ENCODE measurements around the gene ZSCAN31. TPM values are rescaled to one million over a fixed set of nuclear protein-coding genes. Genes with fewer than 3 reads are reported as not detected.
"Not testable (repeated sequence)": the region's sequence is repeated elsewhere in the genome, so short reads cannot be mapped to it uniquely, and the experiment has no call there.

The ZSCAN31 gene
- total RNA-seq, 1 donor from 2014 or later, result 12.5 TPM

DNA sequence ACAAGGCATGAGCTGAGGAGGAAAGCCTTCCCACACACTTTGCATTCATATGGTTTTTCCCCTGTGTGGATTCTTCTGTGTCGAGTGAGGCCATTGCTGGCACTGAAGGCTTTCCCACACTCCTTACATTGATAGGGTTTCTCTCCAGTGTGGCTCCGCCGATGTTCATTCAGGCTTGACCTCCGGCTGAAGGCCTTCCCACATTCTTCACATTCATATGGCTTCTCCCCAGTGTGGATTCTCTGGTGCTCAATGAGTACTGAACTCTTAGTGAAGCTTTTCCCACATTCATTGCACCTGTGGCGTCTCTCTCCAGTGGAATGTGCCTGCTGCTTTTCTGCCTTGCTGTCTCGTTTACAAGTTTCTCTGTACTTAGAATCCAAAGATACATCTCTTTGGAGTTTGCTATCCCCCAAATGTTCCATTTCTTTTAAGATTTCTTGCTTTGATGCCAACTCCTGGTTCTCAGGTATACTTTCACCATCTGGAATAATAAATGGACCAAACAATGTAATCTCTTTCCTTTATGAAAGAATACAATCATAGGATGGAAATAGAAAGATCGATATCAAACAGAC lies 9.5 kb downstream of the ZSCAN31 start:
- no peaks in the 10 kb centered on the region for H3K4me1 ChIP-seq (ENCODE audit: control insufficient read depth in 3 of 3, insufficient read depth in 3 of 3, low read length in 3 of 3)
- H3K9ac ChIP-seq (ENCODE audit: low read depth in 1 of 3, low read length in 3 of 3), result no peak overlapping the region
- peak overlapping the region in 2 of 3 donors; percentile 15 to 54 for H3K4me3 ChIP-seq (ENCODE audit: low read length in 3 of 3)
- H3K27me3 ChIP-seq (ENCODE audit: control insufficient read depth in 3 of 3, insufficient read depth in 3 of 3, low read length in 3 of 3), result no peaks in the 10 kb centered on the region
- H3K9me3 ChIP-seq (ENCODE audit: control insufficient read depth in 3 of 3, low read length in 3 of 3), result peaks cover 15 to 39% (median 21%) of the 10 kb centered on the region in 3 donors
- H3K27ac ChIP-seq (ENCODE audit: low read depth, low read length), result no peak overlapping the region
- peaks cover 37 to 49% (median 48%) of the 10 kb centered on the region in 3 donors for H3K36me3 ChIP-seq (ENCODE audit: control insufficient read depth in 3 of 3, insufficient read depth in 3 of 3, low read length in 3 of 3)

DNA sequence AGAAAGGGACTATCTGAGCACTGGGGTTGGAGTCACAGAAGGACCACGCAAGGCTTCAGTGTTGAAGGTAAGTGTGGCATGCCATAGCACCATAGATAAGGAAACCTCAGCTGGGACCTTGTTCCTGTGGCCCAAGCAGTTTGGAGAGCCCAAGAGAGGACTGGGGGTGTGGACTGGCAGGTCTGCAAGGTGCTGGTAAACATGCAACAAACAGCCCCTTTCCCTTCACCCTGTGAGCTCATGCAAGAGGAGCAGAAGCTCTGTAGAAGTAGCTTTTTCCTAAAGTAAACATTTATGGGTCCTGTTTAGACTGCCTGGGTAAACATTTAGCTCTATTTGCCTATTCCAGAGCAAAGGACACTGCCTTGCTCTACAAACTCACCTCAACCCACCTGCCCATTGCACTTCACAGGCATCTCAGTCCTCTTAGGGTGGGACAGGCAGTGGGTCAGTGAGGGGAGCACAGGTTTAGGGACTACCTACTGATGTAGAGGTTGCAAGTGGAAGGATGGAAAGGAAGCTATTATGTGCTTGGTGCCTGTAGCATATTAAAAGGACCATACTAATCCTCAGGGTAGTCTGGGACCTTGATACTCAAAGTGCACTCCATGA lies 12.0 kb downstream of the ZSCAN31 start:
- Histone ChIP-seq H3K36me3 (ENCODE audit: control insufficient read depth in 3 of 3, insufficient read depth in 3 of 3, low read length in 3 of 3) (peaks cover 33 to 42% (median 38%) of the 10 kb centered on the region in 3 donors), H3K27ac (ENCODE audit: low read depth, low read length) (no peak overlapping the region), H3K9me3 (ENCODE audit: control insufficient read depth in 3 of 3, low read length in 3 of 3) (peaks cover 17 to 40% (median 21%) of the 10 kb centered on the region in 3 donors)

DNA sequence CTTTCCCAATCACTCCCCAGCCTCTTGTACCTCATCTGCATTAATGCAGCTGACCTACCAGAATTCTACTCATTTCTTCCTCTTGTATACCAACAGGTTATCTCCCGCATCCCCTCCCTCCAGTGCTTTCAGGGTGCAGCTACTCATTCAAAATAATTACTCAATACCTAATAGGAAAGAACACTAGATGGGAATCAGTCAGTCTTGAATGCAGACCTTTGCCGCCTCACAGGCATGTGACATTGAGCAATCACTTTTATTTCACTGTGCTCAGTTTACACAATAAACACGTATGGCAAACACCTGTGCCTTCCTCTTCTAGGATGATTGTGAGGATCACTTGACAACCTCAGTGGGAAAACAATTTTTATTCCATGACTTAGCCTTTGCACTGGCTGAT lies 13.3 kb downstream of the ZSCAN31 start:
- no peaks in the 10 kb centered on the region for H3K27me3 ChIP-seq (ENCODE audit: control insufficient read depth in 3 of 3, insufficient read depth in 3 of 3, low read length in 3 of 3)
- peaks cover 32 to 40% (median 37%) of the 10 kb centered on the region in 3 donors for H3K36me3 ChIP-seq (ENCODE audit: control insufficient read depth in 3 of 3, insufficient read depth in 3 of 3, low read length in 3 of 3)

More for the DNA sequence above, 12.0 kb downstream of the ZSCAN31 start:
- no peak overlapping the region for H3K9ac ChIP-seq (ENCODE audit: low read depth in 1 of 3, low read length in 3 of 3)
- no peaks in the 10 kb centered on the region for H3K27me3 ChIP-seq (ENCODE audit: control insufficient read depth in 3 of 3, insufficient read depth in 3 of 3, low read length in 3 of 3)
- no peaks in the 10 kb centered on the region for H3K4me1 ChIP-seq (ENCODE audit: control insufficient read depth in 3 of 3, insufficient read depth in 3 of 3, low read length in 3 of 3)
- peak overlapping the region in 1 of 3 donors; percentile 35 for H3K4me3 ChIP-seq (ENCODE audit: low read length in 3 of 3)

DNA sequence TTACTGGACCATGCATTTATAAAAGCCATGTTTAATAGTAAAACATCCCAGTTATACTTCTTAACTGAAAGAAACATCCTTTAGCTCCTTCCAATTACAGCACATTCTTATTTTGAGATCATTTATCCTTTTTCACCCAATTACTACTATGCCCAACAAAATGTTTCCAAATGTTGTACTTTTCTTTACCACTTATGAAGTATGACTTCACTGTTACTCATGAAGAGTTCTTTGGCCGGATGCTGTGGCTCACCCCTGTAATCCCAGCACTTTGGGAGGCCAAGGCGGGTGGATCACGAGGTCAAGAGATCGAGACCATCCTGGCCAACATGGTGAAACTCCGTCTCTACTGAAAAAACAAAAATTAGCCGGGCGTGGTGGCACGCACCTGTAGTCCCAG lies 18.1 kb downstream of the ZSCAN31 start:
- not testable (repeated sequence) for H3K27me3 ChIP-seq (ENCODE audit: control insufficient read depth in 3 of 3, insufficient read depth in 3 of 3, low read length in 3 of 3); H3K4me1 ChIP-seq (ENCODE audit: control insufficient read depth in 3 of 3, insufficient read depth in 3 of 3, low read length in 3 of 3); H3K4me3 ChIP-seq (ENCODE audit: low read length in 3 of 3); H3K36me3 ChIP-seq (ENCODE audit: control insufficient read depth in 3 of 3, insufficient read depth in 3 of 3, low read length in 3 of 3); H3K9ac ChIP-seq (ENCODE audit: low read depth in 1 of 3, low read length in 3 of 3); H3K27ac ChIP-seq (ENCODE audit: low read depth, low read length); H3K9me3 ChIP-seq (ENCODE audit: control insufficient read depth in 3 of 3, low read length in 3 of 3)

More for the DNA sequence above, 13.3 kb downstream of the ZSCAN31 start:
- no peak overlapping the region for H3K9ac ChIP-seq (ENCODE audit: low read depth in 1 of 3, low read length in 3 of 3)
- no peaks in the 10 kb centered on the region for H3K4me1 ChIP-seq (ENCODE audit: control insufficient read depth in 3 of 3, insufficient read depth in 3 of 3, low read length in 3 of 3)
- H3K9me3 ChIP-seq (ENCODE audit: control insufficient read depth in 3 of 3, low read length in 3 of 3), result peaks cover 17 to 38% (median 21%) of the 10 kb centered on the region in 3 donors
- no peak overlapping the region for H3K27ac ChIP-seq (ENCODE audit: low read depth, low read length)
- no peak overlapping the region for H3K4me3 ChIP-seq (ENCODE audit: low read length in 3 of 3)

DNA sequence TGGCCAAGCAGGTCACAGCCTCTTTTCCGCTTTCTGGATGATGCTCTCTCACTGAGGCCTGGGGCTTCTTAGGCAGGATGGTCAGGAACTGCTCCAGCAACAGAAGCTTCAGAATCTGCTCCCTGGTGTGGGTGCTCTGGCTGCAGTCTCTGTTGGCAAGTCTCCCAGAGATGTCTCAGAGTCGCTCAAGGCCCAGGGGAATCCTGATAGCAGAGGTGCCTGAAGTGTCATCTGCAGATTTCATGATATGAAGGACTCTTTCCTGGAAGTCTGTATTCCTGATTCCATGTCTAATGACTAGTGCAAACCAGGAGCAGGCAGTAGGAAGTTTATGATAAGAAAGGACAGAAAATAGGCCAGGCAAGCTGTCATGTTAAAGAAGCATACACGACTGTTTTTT lies 20.3 kb downstream of the ZSCAN31 start:
- H3K27me3 ChIP-seq (ENCODE audit: control insufficient read depth in 3 of 3, insufficient read depth in 3 of 3, low read length in 3 of 3), result no peaks in the 10 kb centered on the region
- H3K9me3 ChIP-seq (ENCODE audit: control insufficient read depth in 3 of 3, low read length in 3 of 3), result no peaks in the 10 kb centered on the region
- H3K27ac ChIP-seq (ENCODE audit: low read depth, low read length), result no peak overlapping the region
- no peak overlapping the region for H3K9ac ChIP-seq (ENCODE audit: low read depth in 1 of 3, low read length in 3 of 3)
- H3K4me1 ChIP-seq (ENCODE audit: control insufficient read depth in 3 of 3, insufficient read depth in 3 of 3, low read length in 3 of 3), result no peaks in the 10 kb centered on the region
- H3K4me3 ChIP-seq (ENCODE audit: low read length in 3 of 3), result no peak overlapping the region
- H3K36me3 ChIP-seq (ENCODE audit: control insufficient read depth in 3 of 3, insufficient read depth in 3 of 3, low read length in 3 of 3), result peaks cover 0 to 5% (median 4%) of the 10 kb centered on the region in 3 donors

DNA sequence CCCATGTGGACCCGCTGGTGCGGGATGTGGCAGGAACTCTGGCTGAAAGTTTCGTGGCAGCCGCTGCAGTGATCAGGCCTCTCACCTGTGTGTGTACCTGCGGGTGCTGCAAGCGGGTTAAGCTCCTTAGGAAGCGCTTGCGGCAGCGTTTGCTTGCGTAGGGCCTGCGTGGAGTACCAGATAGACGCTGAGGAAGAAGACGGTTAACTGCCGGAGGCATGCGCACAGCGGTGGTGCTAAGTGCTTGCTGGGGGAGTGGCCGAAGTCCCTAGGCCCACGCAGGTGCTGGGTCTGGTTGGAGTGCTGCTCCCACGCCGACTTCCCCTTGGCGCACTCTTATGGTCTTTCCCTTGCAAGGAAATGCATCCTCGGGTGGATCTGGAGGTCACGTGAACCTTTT lies 23.0 kb downstream of the ZSCAN31 start:
- Histone ChIP-seq H3K9me3 (ENCODE audit: control insufficient read depth in 3 of 3, low read length in 3 of 3) (no peaks in the 10 kb centered on the region), H3K4me3 (ENCODE audit: low read length in 3 of 3) (no peak overlapping the region), H3K4me1 (ENCODE audit: control insufficient read depth in 3 of 3, insufficient read depth in 3 of 3, low read length in 3 of 3) (no peaks in the 10 kb centered on the region), H3K36me3 (ENCODE audit: control insufficient read depth in 3 of 3, insufficient read depth in 3 of 3, low read length in 3 of 3) (peaks cover 0 to 5% (median 4%) of the 10 kb centered on the region in 3 donors), H3K27ac (ENCODE audit: low read depth, low read length) (no peak overlapping the region), H3K9ac (ENCODE audit: low read depth in 1 of 3, low read length in 3 of 3) (no peak overlapping the region), H3K27me3 (ENCODE audit: control insufficient read depth in 3 of 3, insufficient read depth in 3 of 3, low read length in 3 of 3) (no peaks in the 10 kb centered on the region)

DNA sequence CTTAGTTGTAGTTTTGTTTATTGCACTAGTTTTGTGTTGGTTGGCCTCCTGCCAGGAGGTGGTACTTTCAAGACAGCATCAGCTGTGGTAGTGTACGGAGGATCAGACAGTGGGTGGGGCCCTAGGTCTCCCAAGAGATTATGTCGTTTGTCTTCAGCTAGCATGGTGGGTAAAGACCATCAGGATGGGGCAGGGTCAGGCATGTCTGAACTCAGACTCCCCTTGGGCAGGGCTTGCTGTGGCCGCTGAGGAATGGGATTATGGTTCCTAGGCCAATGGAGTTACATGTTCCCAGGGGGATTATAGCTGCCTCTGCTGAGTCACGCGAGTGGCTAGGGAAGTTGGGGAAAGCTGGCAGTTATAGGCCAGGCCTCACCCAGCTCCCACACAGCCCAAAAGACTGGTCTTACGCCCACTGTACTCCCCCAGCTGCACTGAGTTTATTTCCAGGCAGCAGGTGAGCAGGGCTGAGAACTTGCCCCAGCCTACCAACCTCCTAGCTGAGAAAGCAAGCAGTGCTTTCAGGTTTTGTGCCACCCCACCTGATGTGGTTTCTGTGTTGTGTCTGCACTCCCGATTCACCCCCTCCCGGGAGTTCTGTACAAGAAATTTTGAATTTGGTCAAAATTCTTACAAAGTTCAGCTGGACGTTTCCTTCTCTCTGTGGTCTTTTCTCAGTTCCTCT lies 24.7 kb downstream of the ZSCAN31 start:
- H3K36me3 ChIP-seq (ENCODE audit: control insufficient read depth in 3 of 3, insufficient read depth in 3 of 3, low read length in 3 of 3), result peaks cover 0 to 5% (median 4%) of the 10 kb centered on the region in 3 donors
- H3K4me1 ChIP-seq (ENCODE audit: control insufficient read depth in 3 of 3, insufficient read depth in 3 of 3, low read length in 3 of 3), result no peaks in the 10 kb centered on the region

DNA sequence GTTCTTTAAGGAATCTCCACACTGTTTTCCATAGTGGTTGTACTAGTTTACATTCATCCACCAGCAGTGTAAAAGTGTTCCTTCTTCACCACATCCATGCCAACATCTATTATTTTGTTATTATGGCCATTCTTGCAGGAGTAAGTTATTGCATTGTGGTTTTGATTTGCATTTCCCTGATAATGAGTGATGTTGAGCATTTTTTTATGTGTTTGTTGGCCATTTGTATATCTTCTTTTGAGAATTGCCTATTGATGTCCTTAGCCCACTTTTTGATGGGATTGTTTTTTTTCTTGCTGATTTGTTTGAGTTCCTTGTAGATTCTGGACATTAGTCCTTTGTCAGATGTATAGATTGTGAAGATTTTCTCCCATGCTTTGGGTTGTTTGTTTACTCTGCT lies 29.6 kb downstream of the ZSCAN31 start:
- H3K36me3 ChIP-seq (ENCODE audit: control insufficient read depth in 3 of 3, insufficient read depth in 3 of 3, low read length in 3 of 3); H3K4me1 ChIP-seq (ENCODE audit: control insufficient read depth in 3 of 3, insufficient read depth in 3 of 3, low read length in 3 of 3); H3K27ac ChIP-seq (ENCODE audit: low read depth, low read length): not testable (repeated sequence)

More for the DNA sequence above, 24.7 kb downstream of the ZSCAN31 start:
- Histone ChIP-seq H3K27ac (ENCODE audit: low read depth, low read length) (no peak overlapping the region), H3K9me3 (ENCODE audit: control insufficient read depth in 3 of 3, low read length in 3 of 3) (no peaks in the 10 kb centered on the region), H3K27me3 (ENCODE audit: control insufficient read depth in 3 of 3, insufficient read depth in 3 of 3, low read length in 3 of 3) (no peaks in the 10 kb centered on the region), H3K4me3 (ENCODE audit: low read length in 3 of 3) (no peak overlapping the region), H3K9ac (ENCODE audit: low read depth in 1 of 3, low read length in 3 of 3) (no peak overlapping the region)

DNA sequence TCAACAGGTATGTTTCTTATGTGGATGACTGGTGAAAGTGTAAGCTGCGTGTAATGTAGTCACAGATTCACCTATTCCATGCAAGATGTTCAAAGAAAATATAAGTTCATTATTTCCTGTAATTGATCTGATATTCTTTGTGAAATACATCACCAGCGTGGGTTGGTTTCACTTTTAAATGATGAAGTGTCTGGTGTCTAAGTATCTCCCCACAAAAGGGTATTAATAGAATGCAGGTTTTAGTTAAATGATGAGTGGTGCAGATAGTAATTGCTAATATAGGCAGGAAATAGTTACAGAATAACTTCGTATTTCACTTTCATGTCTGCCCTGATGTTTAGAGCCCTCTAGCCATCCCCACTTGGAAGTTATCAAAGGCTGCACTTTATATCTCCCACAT lies 32.4 kb downstream of the ZSCAN31 start:
- Histone ChIP-seq H3K9me3 (ENCODE audit: control insufficient read depth in 3 of 3, low read length in 3 of 3) (no peaks in the 10 kb centered on the region), H3K9ac (ENCODE audit: low read depth in 1 of 3, low read length in 3 of 3) (no peak overlapping the region), H3K27ac (ENCODE audit: low read depth, low read length) (no peak overlapping the region), H3K4me3 (ENCODE audit: low read length in 3 of 3) (no peak overlapping the region), H3K36me3 (ENCODE audit: control insufficient read depth in 3 of 3, insufficient read depth in 3 of 3, low read length in 3 of 3) (peaks cover 0 to 15% (median 6%) of the 10 kb centered on the region in 3 donors), H3K4me1 (ENCODE audit: control insufficient read depth in 3 of 3, insufficient read depth in 3 of 3, low read length in 3 of 3) (no peaks in the 10 kb centered on the region), H3K27me3 (ENCODE audit: control insufficient read depth in 3 of 3, insufficient read depth in 3 of 3, low read length in 3 of 3) (no peaks in the 10 kb centered on the region)

More for the DNA sequence above, 29.6 kb downstream of the ZSCAN31 start:
- not testable (repeated sequence) for H3K9ac ChIP-seq (ENCODE audit: low read depth in 1 of 3, low read length in 3 of 3); H3K9me3 ChIP-seq (ENCODE audit: control insufficient read depth in 3 of 3, low read length in 3 of 3); H3K4me3 ChIP-seq (ENCODE audit: low read length in 3 of 3); H3K27me3 ChIP-seq (ENCODE audit: control insufficient read depth in 3 of 3, insufficient read depth in 3 of 3, low read length in 3 of 3)

DNA sequence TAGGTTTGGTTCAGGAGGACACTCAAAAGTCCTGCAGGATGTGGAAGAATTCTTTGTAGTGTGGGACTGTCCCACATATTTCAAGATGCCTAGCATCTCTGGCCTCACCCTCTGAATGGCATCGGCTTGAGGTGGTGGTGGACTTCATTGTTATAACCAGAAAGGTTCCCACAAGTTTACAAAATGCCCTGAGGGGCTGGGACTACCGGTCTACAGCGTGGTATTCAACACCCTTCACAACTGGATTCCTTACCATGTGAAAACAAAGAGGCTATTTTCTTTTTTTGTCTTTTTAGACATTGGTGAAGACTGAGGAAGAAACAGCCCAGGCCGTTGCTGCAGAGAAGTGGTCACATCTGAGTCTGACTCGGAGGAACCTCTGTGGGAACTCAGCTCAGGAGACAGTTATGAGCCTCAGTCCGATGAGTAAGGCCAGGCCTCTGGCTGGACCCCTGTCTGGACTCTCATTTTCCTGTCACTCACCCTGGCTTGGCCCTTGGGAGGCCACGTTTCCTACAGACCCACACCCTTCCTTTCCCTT lies 39.4 kb downstream of the ZSCAN31 start:
- Histone ChIP-seq H3K36me3 (ENCODE audit: control insufficient read depth in 3 of 3, insufficient read depth in 3 of 3, low read length in 3 of 3) (peaks cover 5 to 19% (median 18%) of the 10 kb centered on the region in 3 donors), H3K9me3 (ENCODE audit: control insufficient read depth in 3 of 3, low read length in 3 of 3) (no peaks in the 10 kb centered on the region), H3K27ac (ENCODE audit: low read depth, low read length) (no peak overlapping the region), H3K27me3 (ENCODE audit: control insufficient read depth in 3 of 3, insufficient read depth in 3 of 3, low read length in 3 of 3) (no peaks in the 10 kb centered on the region), H3K4me1 (ENCODE audit: control insufficient read depth in 3 of 3, insufficient read depth in 3 of 3, low read length in 3 of 3) (no peaks in the 10 kb centered on the region), H3K9ac (ENCODE audit: low read depth in 1 of 3, low read length in 3 of 3) (no peak overlapping the region), H3K4me3 (ENCODE audit: low read length in 3 of 3) (no peak overlapping the region)
